ENCODE results near the gene CYP19A1.

The CYP19A1 gene

GRCh38 chr15:51315726-51316125 is 22.7 kb downstream of the CYP19A1 start:
- no peaks in the 10 kb centered on the region for H3K27me3 ChIP-seq (ENCODE audit: insufficient read depth, poor library complexity, severe bottlenecking)
- no peak for DNase-seq (ENCODE audit: low read depth in 1 of 2, low spot score in 1 of 2)
- no peak overlapping the region for H3K27ac ChIP-seq (replicated peaks)
- no peak overlapping the region for H3K4me3 ChIP-seq (replicated peaks; ENCODE audit: insufficient read depth, low read length)
- TF ChIP-seq REST (IDR thresholded peaks at IDR 0.05; ENCODE audit: insufficient replicate concordance, low read depth) (no peak), CTCF (IDR thresholded peaks at IDR 0.05; ENCODE audit: insufficient read depth, low read length) (no peak), GABPA (IDR thresholded peaks at IDR 0.05; ENCODE audit: low read depth) (no peak), POLR2AphosphoS5 (IDR thresholded peaks at IDR 0.05; ENCODE audit: low read depth) (no peak), SPI1 (IDR thresholded peaks at IDR 0.05; ENCODE audit: borderline replicate concordance, low read depth) (no peak)

- H3K27ac ChIP-seq (replicated peaks), result no peak overlapping the region
- TF ChIP-seq CTCF (IDR thresholded peaks at IDR 0.05; ENCODE audit: insufficient read depth, low read length) (no peak), GABPA (IDR thresholded peaks at IDR 0.05; ENCODE audit: low read depth) (no peak)
- no peaks in the 10 kb centered on the region for H3K27me3 ChIP-seq (ENCODE audit: insufficient read depth, poor library complexity, severe bottlenecking)
- no peak overlapping the region for H3K4me3 ChIP-seq (replicated peaks; ENCODE audit: insufficient read depth, low read length)
- DNase-seq (ENCODE audit: low read depth in 1 of 2, low spot score in 1 of 2), result no peak
Observed at GRCh38 chr15:51314391-51315337, 23.7 kb downstream of the CYP19A1 start.

GRCh38 chr15:51313644-51314280 is 24.6 kb downstream of the CYP19A1 start:
- TF ChIP-seq CTCF (IDR thresholded peaks at IDR 0.05; ENCODE audit: insufficient read depth, low read length) (no peak), POLR2AphosphoS5 (IDR thresholded peaks at IDR 0.05; ENCODE audit: low read depth) (no peak), REST (IDR thresholded peaks at IDR 0.05; ENCODE audit: insufficient replicate concordance, low read depth) (no peak), GABPA (IDR thresholded peaks at IDR 0.05; ENCODE audit: low read depth) (no peak), SPI1 (IDR thresholded peaks at IDR 0.05; ENCODE audit: borderline replicate concordance, low read depth) (no peak)
- no peaks in the 10 kb centered on the region for H3K27me3 ChIP-seq (ENCODE audit: insufficient read depth, poor library complexity, severe bottlenecking)
- DNase-seq (ENCODE audit: low read depth in 1 of 2, low spot score in 1 of 2), result no peak
- H3K27ac ChIP-seq (replicated peaks), result no peak overlapping the region
- H3K4me3 ChIP-seq (replicated peaks; ENCODE audit: insufficient read depth, low read length), result no peak overlapping the region

Data from HL-60 (cell line).